ENCODE results near the gene CYP27C1. TPM values are rescaled to one million over a fixed set of nuclear protein-coding genes. Genes with fewer than 3 reads are reported as not detected.

The CYP27C1 gene
- total and polyA plus RNA-seq, 2 experiments from 2014 or later, result 1.8 to 2.9 TPM

GRCh38 chr2:127170452-127171197 lies 49.5 kb downstream of the CYP27C1 start:
- H3F3A ChIP-seq (replicated peaks; ENCODE audit: low read depth), result no peaks in the 10 kb centered on the region
- no peak overlapping the region for H3K27ac ChIP-seq (ENCODE audit: low read depth)
- TF ChIP-seq REST (IDR thresholded peaks at IDR 0.05; ENCODE audit: unreplicated experiment) (no peak), NANOG (IDR thresholded peaks at IDR 0.05; ENCODE audit: borderline replicate concordance) (no peak), CTCF (conservative IDR thresholded peaks at IDR 0.05; ENCODE audit: low read depth in 2 of 2) (no peak), EZH2 (IDR thresholded peaks at IDR 0.05; ENCODE audit: low read depth, unreplicated experiment) (no peak)
- H3K9me3 Mint-ChIP-seq, result no peaks in the 10 kb centered on the region; the same call in 2 of the 3 replicates
- ATAC-seq, result no peak
- no peak overlapping the region for H3K27ac Mint-ChIP-seq
- no peak for DNase-seq (ENCODE audit: low spot score)
- peaks cover 10% of the 10 kb centered on the region for H3K4me1 Mint-ChIP-seq
- H4K20me1 ChIP-seq (replicated peaks; ENCODE audit: insufficient read depth), result no peaks in the 10 kb centered on the region
- peaks cover 8% of the 10 kb centered on the region for H3K27me3 Mint-ChIP-seq (ENCODE audit: insufficient read depth, low read depth, poor library complexity)
- H3K4me2 ChIP-seq, result no peak overlapping the region
- H3K9me2 ChIP-seq (ENCODE audit: insufficient read depth), result no peaks in the 10 kb centered on the region
- H2AFZ ChIP-seq, result no peak overlapping the region
- no peaks in the 10 kb centered on the region for H3K4me1 ChIP-seq (ENCODE audit: insufficient read depth)
- H3K4me3 ChIP-seq, result no peak overlapping the region
- no peak overlapping the region for H3K4me3 Mint-ChIP-seq
- H3K79me2 ChIP-seq (replicated peaks; ENCODE audit: insufficient read depth), result no peaks in the 10 kb centered on the region
- no peaks in the 10 kb centered on the region for H3K27me3 ChIP-seq (ENCODE audit: insufficient read depth)
- no peaks in the 10 kb centered on the region for H3K36me3 Mint-ChIP-seq (ENCODE audit: low read depth)
- no peaks in the 10 kb centered on the region for H3K36me3 ChIP-seq (ENCODE audit: insufficient read depth)

GRCh38 chr2:127170021-127170420 lies 50.1 kb downstream of the CYP27C1 start:
- Histone ChIP-seq H3K79me2 (replicated peaks; ENCODE audit: insufficient read depth) (no peaks in the 10 kb centered on the region), H3F3A (replicated peaks; ENCODE audit: low read depth) (no peaks in the 10 kb centered on the region), H4K20me1 (replicated peaks; ENCODE audit: insufficient read depth) (no peaks in the 10 kb centered on the region), H3K9me2 (ENCODE audit: insufficient read depth) (no peaks in the 10 kb centered on the region), H3K4me1 (ENCODE audit: insufficient read depth) (no peaks in the 10 kb centered on the region), H3K4me2 (no peak overlapping the region), H3K27me3 (ENCODE audit: insufficient read depth) (no peaks in the 10 kb centered on the region), H3K27ac (ENCODE audit: low read depth) (no peak overlapping the region), H3K4me3 (no peak overlapping the region), H2AFZ (no peak overlapping the region), H3K36me3 (ENCODE audit: insufficient read depth) (no peaks in the 10 kb centered on the region)
- H3K9me3 Mint-ChIP-seq, result no peaks in the 10 kb centered on the region; the same call in 2 of the 3 replicates
- no peaks in the 10 kb centered on the region for H3K36me3 Mint-ChIP-seq (ENCODE audit: low read depth)
- H3K4me3 Mint-ChIP-seq, result no peak overlapping the region
- no peak for DNase-seq (ENCODE audit: low spot score)
- peaks cover 4% of the 10 kb centered on the region for H3K27me3 Mint-ChIP-seq (ENCODE audit: insufficient read depth, low read depth, poor library complexity)
- no peak overlapping the region for H3K27ac Mint-ChIP-seq
- no peak for ATAC-seq
- H3K4me1 Mint-ChIP-seq, result peaks cover 15% of the 10 kb centered on the region
- TF ChIP-seq ZNF331 (CRISPR knock-in tag; IDR thresholded peaks at IDR 0.05; ENCODE audit: low read depth) (no peak), CTCF (conservative IDR thresholded peaks at IDR 0.05; ENCODE audit: low read depth in 2 of 2) (no peak), EZH2phosphoT487 (IDR thresholded peaks at IDR 0.05; ENCODE audit: unreplicated experiment) (no peak), EZH2 (IDR thresholded peaks at IDR 0.05; ENCODE audit: low read depth, unreplicated experiment) (no peak), REST (IDR thresholded peaks at IDR 0.05; ENCODE audit: unreplicated experiment) (no peak), CREB1 (CRISPR knock-in tag; IDR thresholded peaks at IDR 0.05; ENCODE audit: low read depth) (no peak)

Measured in GM23338 (cell line).